Measurements from ENCODE around the gene RLBP1.

Gene RLBP1

DNA sequence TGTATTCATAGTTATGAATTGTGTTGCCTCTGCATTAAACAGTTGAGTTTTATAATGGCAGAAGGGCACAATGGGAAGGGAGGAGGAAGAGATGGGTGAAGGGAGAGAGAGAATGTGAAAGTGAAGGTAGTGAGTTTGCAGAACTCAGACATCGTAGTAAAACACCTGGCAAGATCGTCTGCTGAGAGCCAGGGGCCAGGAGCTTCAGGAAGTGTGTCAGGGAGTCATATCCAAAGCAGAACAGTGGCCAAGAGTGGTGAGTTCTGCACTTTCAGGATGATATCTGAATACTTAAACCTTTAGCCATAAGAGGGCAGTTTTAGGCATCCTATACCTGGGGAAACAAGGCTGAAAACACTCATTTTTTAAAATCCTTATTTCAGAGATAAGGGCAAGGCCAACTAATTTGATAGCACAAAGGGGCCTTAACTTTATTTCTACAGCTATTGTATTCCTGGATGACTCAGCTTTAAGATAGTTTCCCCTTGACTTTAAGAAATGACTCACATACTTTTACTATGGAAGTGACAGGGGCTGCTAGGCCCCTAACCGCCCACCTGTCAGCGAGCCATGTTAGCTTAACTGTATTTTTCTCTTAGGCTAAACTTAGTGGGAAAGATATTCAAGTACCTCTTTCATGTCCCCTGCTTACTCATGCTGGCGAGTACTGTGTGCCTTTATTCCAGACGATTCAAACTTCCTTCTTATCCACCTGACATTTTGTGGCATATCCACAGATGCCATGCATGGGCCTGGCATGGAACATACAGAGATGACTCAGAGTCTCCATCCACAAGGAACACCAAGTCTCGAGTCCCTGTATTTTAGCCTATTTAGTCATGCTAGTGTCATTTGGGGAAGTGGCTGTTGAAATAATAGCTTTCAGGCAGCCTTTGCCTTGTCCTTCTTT lies 53.9 kb downstream of the RLBP1 start:
- H4K20me1 ChIP-seq, result no peaks in the 10 kb centered on the region; a peak in 1 of 22 replicates
- H3K4me2 ChIP-seq, result peak overlapping the region in 5 of 11 experiments; percentile 20 to 42 (median 35); a peak in 9 of 22 replicates
- no peaks in the 10 kb centered on the region for H3K9me3 ChIP-seq (replicated peaks in 1 of 11)
- no peak for TF ChIP-seq Cebpa-rat (IDR thresholded peaks at IDR 0.05)
- H3K4me1 ChIP-seq, result peaks cover 0 to 28% (median 10%) of the 10 kb centered on the region in 10 experiments; a peak in 11 of 20 replicates
- peaks cover 10 to 61% (median 27%) of the 10 kb centered on the region in 11 experiments; a peak in 20 of 22 replicates for H3K36me3 ChIP-seq
- no peaks in the 10 kb centered on the region for H3K27me3 ChIP-seq
- no peak overlapping the region for H3K4me3 ChIP-seq
- peak overlapping the region in 1 of 11 experiments; percentile 39; a peak in 1 of 22 replicates for H3K27ac ChIP-seq
- no peak overlapping the region for H3K9ac ChIP-seq

DNA sequence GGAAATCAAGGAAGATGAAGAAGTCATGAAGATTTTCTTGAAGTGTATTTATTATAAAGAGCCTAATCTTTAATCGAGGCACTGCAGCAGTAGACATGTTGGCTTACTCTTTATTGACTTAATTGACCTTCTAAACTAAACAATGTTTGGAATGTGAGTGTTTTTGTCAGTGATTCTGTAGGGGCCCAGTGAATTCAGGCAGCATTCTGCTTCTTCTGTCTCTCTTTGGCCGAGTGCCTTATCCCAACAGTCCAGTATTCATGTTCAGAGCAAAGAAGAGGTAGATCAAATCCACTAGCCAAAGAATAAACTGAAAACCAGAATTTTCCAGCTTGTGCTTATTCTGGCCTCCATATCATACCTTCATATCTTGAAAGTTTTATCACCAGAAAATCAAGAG lies 55.7 kb downstream of the RLBP1 start:
- H3K9ac ChIP-seq, result no peak overlapping the region

GRCh38 chr15:89164712-89165211 lies 56.6 kb downstream of the RLBP1 start:
- Histone ChIP-seq H3K9me3 (replicated peaks in 1 of 11) (no peaks in the 10 kb centered on the region), H3K27me3 (no peaks in the 10 kb centered on the region), H3K27ac (no peak overlapping the region), H3K4me2 (no peak overlapping the region), H3K36me3 (peaks cover 20 to 80% (median 32%) of the 10 kb centered on the region in 11 experiments; a peak in 20 of 22 replicates), H3K9ac (no peak overlapping the region), H3K4me3 (no peak overlapping the region), H4K20me1 (no peaks in the 10 kb centered on the region; a peak in 1 of 22 replicates), H3K4me1 (peaks cover 0 to 28% (median 10%) of the 10 kb centered on the region in 10 experiments; a peak in 11 of 20 replicates)
- TF ChIP-seq Cebpa-rat (IDR thresholded peaks at IDR 0.05), result no peak

More for the DNA sequence above, 55.7 kb downstream of the RLBP1 start:
- Histone ChIP-seq H3K4me2 (peak overlapping the region in 1 of 11 experiments; percentile 42; a peak in 1 of 22 replicates), H3K4me3 (no peak overlapping the region), H3K4me1 (peaks cover 0 to 28% (median 10%) of the 10 kb centered on the region in 10 experiments; a peak in 11 of 20 replicates), H3K9me3 (replicated peaks in 1 of 11) (no peaks in the 10 kb centered on the region), H4K20me1 (no peaks in the 10 kb centered on the region; a peak in 1 of 22 replicates), H3K36me3 (peaks cover 13 to 70% (median 26%) of the 10 kb centered on the region in 11 experiments; a peak in 20 of 22 replicates), H3K27me3 (no peaks in the 10 kb centered on the region), H3K27ac (no peak overlapping the region)
- TF ChIP-seq Cebpa-rat (IDR thresholded peaks at IDR 0.05), result no peak

- no peak for TF ChIP-seq Cebpa-rat (IDR thresholded peaks at IDR 0.05)
These were observed 57.9 kb downstream of the RLBP1 start for GRCh38 chr15:89163271-89164055.

GRCh38 chr15:89161666-89162065 lies 59.7 kb downstream of the RLBP1 start:
- H3K4me3 ChIP-seq, result no peak overlapping the region
- TF ChIP-seq Cebpa-rat (IDR thresholded peaks at IDR 0.05), result no peak
- H3K36me3 ChIP-seq, result peaks cover 37 to 86% (median 49%) of the 10 kb centered on the region in 11 experiments
- H3K27me3 ChIP-seq, result no peaks in the 10 kb centered on the region
- H3K9ac ChIP-seq, result no peak overlapping the region
- H3K4me1 ChIP-seq, result peaks cover 0 to 10% (median 0%) of the 10 kb centered on the region in 10 experiments; a peak in 6 of 20 replicates
- no peak overlapping the region for H3K27ac ChIP-seq
- no peaks in the 10 kb centered on the region for H3K9me3 ChIP-seq (replicated peaks in 1 of 11)
- no peak overlapping the region for H3K4me2 ChIP-seq
- H4K20me1 ChIP-seq, result peaks cover 0 to 3% (median 0%) of the 10 kb centered on the region in 11 experiments; a peak in 2 of 22 replicates

More at GRCh38 chr15:89163271-89164055, 57.9 kb downstream of the RLBP1 start:
- H3K4me3 ChIP-seq, result no peak overlapping the region
- peaks cover 25 to 83% (median 37%) of the 10 kb centered on the region in 11 experiments for H3K36me3 ChIP-seq
- no peaks in the 10 kb centered on the region for H3K27me3 ChIP-seq
- H3K27ac ChIP-seq, result no peak overlapping the region
- no peaks in the 10 kb centered on the region for H3K9me3 ChIP-seq (replicated peaks in 1 of 11)
- H3K4me1 ChIP-seq, result peaks cover 0 to 28% (median 10%) of the 10 kb centered on the region in 10 experiments; a peak in 11 of 20 replicates
- no peak overlapping the region for H3K4me2 ChIP-seq
- H4K20me1 ChIP-seq, result no peaks in the 10 kb centered on the region; a peak in 1 of 22 replicates
- H3K9ac ChIP-seq, result no peak overlapping the region

All from BLaER1 treated with 17β-estradiol and CSF1 and Interleukin-3, amounts not matched to agents 10 nM and 100 nM (cell line).